H1 (cell line): ENCODE results near the gene C19orf67. TPM values are rescaled to one million over a fixed set of nuclear protein-coding genes. Genes with fewer than 3 reads are reported as not detected.
A peak's percentile ranks its signal among the peaks of the same experiment; 100 is the strongest.

ENCODE experiments used
- CTCF ChIA-PET: fragments of 300-600 bp; sonication (Branson Sonifier 250); formaldehyde crosslinking; loops from one replicate; lab custom pipeline; 2021; ENCODE audit not compliant: partially characterized antibody; lab: Charles Lee
- POLR2A ChIA-PET: fragments of 300-600 bp; sonication (Branson Sonifier 250); formaldehyde crosslinking; loops from one replicate; lab custom pipeline; 2021; ENCODE audit warnings: inconsistent platforms; ENCODE audit not compliant: partially characterized antibody; lab: Charles Lee
- DNase-seq, 2 experiments: peaks; one replicate each; pipeline versions ENCODE4 v3.0.0 to v3.0.0-alpha.2; 2010 to 2022; ENCODE audit warnings: low spot score in 2 of 2, low read depth in 1 of 2, mixed read lengths in 1 of 2
- FAIRE-seq: peaks from 2 replicates; lab custom pipeline; 2011; peaks lifted over from hg19 to GRCh38; lab: Jason Lieb, UNC
- H2AFZ ChIP-seq: 2 replicates; pipeline ENCODE4 v1.8.1; 2012; ENCODE audit warnings: low read length, inconsistent platforms
- H2AK5ac ChIP-seq: 2 replicates; pipeline ENCODE4 v1.6.1; 2013; ENCODE audit warnings: low read depth, low read length
- H2BK120ac ChIP-seq: replicated peaks from 2 replicates; pipeline ENCODE3; 2013; ENCODE audit warnings: low read depth, low read length, inconsistent platforms
- H2BK12ac ChIP-seq: 2 replicates; pipeline ENCODE4 v1.6.1; 2013; ENCODE audit warnings: low read depth, low read length
- H2BK15ac ChIP-seq: 2 replicates; pipeline ENCODE4 v1.6.1; 2013; ENCODE audit warnings: low read length
- H2BK20ac ChIP-seq: 2 replicates; pipeline ENCODE4 v1.6.1; 2013; ENCODE audit warnings: low read length
- H2BK5ac ChIP-seq: 2 replicates; pipeline ENCODE4 v1.6.1; 2013; ENCODE audit warnings: low read depth, low read length
- H3K14ac ChIP-seq: 2 replicates; pipeline ENCODE4 v1.6.1; 2013; ENCODE audit warnings: inconsistent platforms; ENCODE audit not compliant: insufficient read length
- H3K18ac ChIP-seq: 2 replicates; pipeline ENCODE4 v1.6.1; 2013; ENCODE audit warnings: low read length; ENCODE audit errors: extremely low read depth
- H3K23ac ChIP-seq: 2 replicates; pipeline ENCODE4 v1.6.1; 2013; ENCODE audit warnings: inconsistent platforms; ENCODE audit not compliant: insufficient read length
- H3K23me2 ChIP-seq: 2 replicates; pipeline ENCODE4 v1.6.1; 2013; ENCODE audit warnings: low read depth, low read length
- H3K27ac ChIP-seq: 2 replicates; pipeline ENCODE4 v1.6.1; 2011; ENCODE audit warnings: low read depth, low read length, inconsistent platforms
- H3K27me3 ChIP-seq, 4 experiments: replicated peaks in 1 of 4; 1 replicate in 1 of 4; 2 replicates in 3 of 4; pipeline versions ENCODE4 v1.6.1 to v1.8.1; 2011 to 2013; ENCODE audit warnings: low read length in 3 of 4, mild to moderate bottlenecking in 3 of 4, inconsistent platforms in 2 of 4, mixed read lengths in 2 of 4, moderate library complexity in 1 of 4; ENCODE audit not compliant: control insufficient read depth in 3 of 4, insufficient read depth in 3 of 4; ENCODE audit errors: extremely low read depth in 1 of 4
- H3K36me3 ChIP-seq, 4 experiments: 2 replicates each; pipeline versions ENCODE4 v1.6.1 to v1.8.1; 2011 to 2013; ENCODE audit warnings: mild to moderate bottlenecking in 4 of 4, low read length in 3 of 4, moderate library complexity in 2 of 4, control low read depth in 1 of 4, inconsistent platforms in 1 of 4; ENCODE audit not compliant: insufficient read depth in 4 of 4, control insufficient read depth in 2 of 4
- H3K4ac ChIP-seq: replicated peaks from 2 replicates; pipeline ENCODE3; 2013; ENCODE audit warnings: low read length, low read depth, mixed read lengths, inconsistent platforms; ENCODE audit not compliant: insufficient read length
- H3K4me1 ChIP-seq, 4 experiments: replicated peaks in 1 of 4; 1 replicate in 1 of 4; 2 replicates in 3 of 4; pipeline versions ENCODE4 v1.6.1 to v1.8.1; 2011 to 2013; ENCODE audit warnings: low read length in 3 of 4, inconsistent platforms in 2 of 4, mixed read lengths in 1 of 4; ENCODE audit not compliant: insufficient read depth in 4 of 4, control insufficient read depth in 3 of 4
- H3K4me2 ChIP-seq, 2 experiments: 2 replicates each; pipeline versions ENCODE4 v1.6.1 to v1.8.1; 2011 to 2013; ENCODE audit warnings: low read depth in 2 of 2, low read length in 2 of 2, control low read depth in 1 of 2, inconsistent platforms in 1 of 2, mild to moderate bottlenecking in 1 of 2; ENCODE audit not compliant: insufficient read depth in 1 of 2
- H3K4me3 ChIP-seq, 4 experiments: fragments of 200-600, 300-600 bp in 1 of 4; sonication (generic), shearing (Covaris generic), sonication (Bioruptor Twin) in 1 of 4; 2 replicates each; pipeline versions ENCODE4 v1.5.1 to v1.8.1; 2011 to 2016; ENCODE audit warnings: low read length in 4 of 4, low read depth in 3 of 4, control low read depth in 2 of 4, inconsistent platforms in 2 of 4, mild to moderate bottlenecking in 2 of 4, mixed read lengths in 1 of 4, moderate library complexity in 1 of 4; ENCODE audit not compliant: insufficient read depth in 2 of 4; ENCODE audit errors: extremely low read depth in 1 of 4
- H3K56ac ChIP-seq: replicated peaks from 2 replicates; pipeline ENCODE3; 2013; ENCODE audit warnings: low read depth, mild to moderate bottlenecking, mixed read lengths, low read length, inconsistent platforms; ENCODE audit not compliant: insufficient read length
- H3K79me1 ChIP-seq: 2 replicates; pipeline ENCODE4 v1.6.1; 2013; ENCODE audit warnings: low read depth, low read length, control low read depth
- H3K79me2 ChIP-seq, 2 experiments: 2 replicates each; pipeline versions ENCODE4 v1.6.1 to v1.8.1; 2012 to 2013; ENCODE audit warnings: low read length in 2 of 2, mild to moderate bottlenecking in 2 of 2, inconsistent platforms in 1 of 2; ENCODE audit not compliant: insufficient read depth in 2 of 2, control insufficient read depth in 1 of 2
- H3K9ac ChIP-seq, 4 experiments: replicated peaks in 1 of 4; 1 replicate in 1 of 4; 2 replicates in 3 of 4; pipeline versions ENCODE4 v1.6.1 to v1.8.1; 2011 to 2013; ENCODE audit warnings: low read depth in 3 of 4, low read length in 3 of 4, control low read depth in 2 of 4, mild to moderate bottlenecking in 2 of 4, moderate library complexity in 2 of 4, inconsistent platforms in 1 of 4; ENCODE audit errors: extremely low read depth in 1 of 4
- H3K9me3 ChIP-seq, 2 experiments: 2 replicates each; pipeline versions ENCODE4 v1.6.1 to v1.8.1; 2012 to 2013; ENCODE audit warnings: mild to moderate bottlenecking in 2 of 2, moderate library complexity in 2 of 2, control low read depth in 1 of 2, inconsistent platforms in 1 of 2, low read depth in 1 of 2, low read length in 1 of 2, mixed read lengths in 1 of 2; ENCODE audit not compliant: insufficient read depth in 2 of 2
- H4K20me1 ChIP-seq, 2 experiments: replicated peaks in 1 of 2; 2 replicates each; pipeline versions ENCODE3 to v1.8.1; 2011 to 2013; ENCODE audit warnings: inconsistent platforms in 2 of 2, low read length in 2 of 2, mild to moderate bottlenecking in 1 of 2; ENCODE audit not compliant: insufficient read depth in 2 of 2, control insufficient read depth in 1 of 2
- H4K5ac ChIP-seq: 2 replicates; pipeline ENCODE4 v1.6.1; 2013; ENCODE audit warnings: low read length, low read depth, mixed read lengths, inconsistent platforms; ENCODE audit not compliant: insufficient read length
- H4K8ac ChIP-seq: 2 replicates; pipeline ENCODE4 v1.8.0; 2013; ENCODE audit warnings: mild to moderate bottlenecking, moderate library complexity, low read length, inconsistent platforms; ENCODE audit not compliant: insufficient read depth; ENCODE audit errors: extremely low read depth
- H4K91ac ChIP-seq: replicated peaks from 2 replicates; pipeline ENCODE3; 2013; ENCODE audit warnings: low read length, mixed read lengths, inconsistent platforms; ENCODE audit not compliant: insufficient read length
- CTBP2 ChIP-seq: IDR thresholded peaks from 2 replicates; pipeline ENCODE4 v1.7.0; 2011; ENCODE audit warnings: borderline replicate concordance, mild to moderate bottlenecking, moderate library complexity, mixed read lengths, low read length; ENCODE audit not compliant: insufficient read depth, insufficient read length
- KDM1A ChIP-seq: fragments of 200-600, 300-600 bp; sonication (generic); IDR thresholded peaks from 2 replicates; pipeline ENCODE4 v1.7.1; 2016; ENCODE audit warnings: mild to moderate bottlenecking, low read length, borderline replicate concordance
- NANOG ChIP-seq: IDR thresholded peaks from 2 replicates; pipeline ENCODE4 v1.6.1; 2011; ENCODE audit warnings: low read length, low read depth, mild to moderate bottlenecking, inconsistent platforms; ENCODE audit not compliant: insufficient read depth, poor library complexity, severe bottlenecking
- RNF2 ChIP-seq: fragments of 200-900, 300-1000 bp; sonication (generic); IDR thresholded peaks from 2 replicates; pipeline ENCODE4 v1.7.1; 2016; ENCODE audit warnings: borderline replicate concordance, low read depth, mild to moderate bottlenecking, antibody characterized with exemption, low read length; ENCODE audit not compliant: poor library complexity, severe bottlenecking; ENCODE audit errors: missing control alignments
- SIRT6 ChIP-seq: IDR thresholded peaks from one replicate; pipeline ENCODE4 v1.7.1; 2012; ENCODE audit warnings: low read length, inconsistent platforms
- SIX5 ChIP-seq: IDR thresholded peaks from 2 replicates; pipeline ENCODE4 v1.6.1; 2011; ENCODE audit warnings: mild to moderate bottlenecking, low read depth, low read length
- ZNF274 ChIP-seq: IDR thresholded peaks from 2 replicates; pipeline ENCODE4 v1.7.0; 2012; ENCODE audit warnings: low read length, borderline replicate concordance; ENCODE audit errors: extremely low read depth
- WGBS, 2 experiments: shearing (Covaris generic) in 1 of 2; methylation state at CpG; one replicate each; pipeline versions ENCODE4 v1.1.6 to v1.1.7; 2013 to 2015; ENCODE audit warnings: low lambda C conversion rate in 2 of 2, mixed read lengths in 2 of 2, inconsistent platforms in 1 of 2, low coverage in 1 of 2, missing lambda C conversion rate in 1 of 2; ENCODE audit not compliant: insufficient replicate concordance in 2 of 2, insufficient coverage in 1 of 2, insufficient read length in 1 of 2; ENCODE audit errors: extremely low coverage in 1 of 2, missing lambda C conversion rate in 1 of 2; 5-methylcytosine and 5-hydroxymethylcytosine counted together
- polyA plus RNA-seq, 7 experiments: library from polyadenylated mRNA; depleted of rRNA in 3 of 7; stranded (reverse) in 5 of 7; unstranded in 2 of 7; fragments of >200 nt in 5 of 7; fragments of 200-250 nt in 2 of 7; gene quantifications; 1 replicate in 5 of 7; 2 replicates in 1 of 7; 4 replicates in 1 of 7; pipeline versions ENCODE4 v1.2.1 to v1.2.3, GENCODE V29; 2011 to 2013; ENCODE audit warnings: missing spikeins in 2 of 7, mixed read lengths in 2 of 7
- total RNA-seq: library from RNA; stranded (reverse); fragmentation: NEBNext Ultra II Directional; extraction: Animal tissue kit (Norgen Biotek cat#: 25700); gene quantifications from 2 replicates; pipeline ENCODE4 v1.2.1, GENCODE V29; 2021
- TF ChIP-seq, protein P1 (sequence below): IDR thresholded peaks from 2 replicates; pipeline ENCODE4 v1.6.1; 2012; ENCODE audit warnings: low read length, inconsistent platforms

C19orf67 gene
- total and polyA plus RNA-seq, 2 of the 8 experiments (the other 6 are each of a cell fraction or from before 2014, with no cell fraction given), result 0.12 TPM; not detected in 1

GRCh38 chr19:14058182-14059092, 27.1 kb downstream of the C19orf67 start:
- 45 to 100% methylated on average over 3 to 17 of the region's 17 CpGs for WGBS, 2 experiments
- no peak overlapping the region for H4K5ac ChIP-seq
- H3K4me2 ChIP-seq, result peak overlapping the region; percentile 61 to 77
- H3K9me3 ChIP-seq, result no peaks in the 10 kb centered on the region; a peak in 1 of 4 replicates
- peak overlapping the region; percentile 93 for H4K91ac ChIP-seq
- POLR2A ChIA-PET, result interaction anchor here (0.9 to 1.8 kb wide), 6 partner anchors 27 to 125 kb away, joined by 3 to 5 read pairs (median 4); partner anchors contain the start of gene IL27RA
- H2AFZ ChIP-seq, result no peak overlapping the region
- H3K23me2 ChIP-seq, result peaks cover 12% of the 10 kb centered on the region; the same call in 1 of the 2 replicates
- H3K23ac ChIP-seq, result no peak overlapping the region
- peaks cover 0 to 2% of the 10 kb centered on the region in 2 experiments for H4K20me1 ChIP-seq
- no peak overlapping the region for H2BK12ac ChIP-seq
- H3K56ac ChIP-seq, result peak overlapping the region; percentile 46
- FAIRE-seq, result no peak
- no peaks in the 10 kb centered on the region for H3K79me2 ChIP-seq
- peaks cover 5 to 19% (median 14%) of the 10 kb centered on the region in 4 experiments for H3K27me3 ChIP-seq
- no peak overlapping the region for H3K9ac ChIP-seq
- no peaks in the 10 kb centered on the region for H3K79me1 ChIP-seq
- H3K4ac ChIP-seq, result peak overlapping the region; percentile 67
- no peak for DNase-seq
- 0 out of 2 replicates have a peak overlapping the region, but pooled peaks have one; percentile 81 for H2BK15ac ChIP-seq
- no peak overlapping the region for H2BK120ac ChIP-seq
- H2BK5ac ChIP-seq, result no peak overlapping the region
- H3K36me3 ChIP-seq, result no peaks in the 10 kb centered on the region
- H3K27ac ChIP-seq, result no peak overlapping the region
- no peak overlapping the region; the same call in 1 of the 2 replicates for H3K18ac ChIP-seq
- no peak overlapping the region for H2BK20ac ChIP-seq
- H2AK5ac ChIP-seq, result no peak overlapping the region
- peak overlapping the region; percentile 14 to 82 (median 42); a peak in 6 of 8 replicates for H3K4me3 ChIP-seq
- H3K14ac ChIP-seq, result no peak overlapping the region
- peaks cover 0 to 10% (median 3%) of the 10 kb centered on the region in 4 experiments; a peak in 4 of 7 replicates for H3K4me1 ChIP-seq
- CTCF ChIA-PET, result interaction anchor here (0.5 to 7.3 kb wide), 46 partner anchors 10 to 616 kb away, joined by 3 to 103 read pairs (median 4); partner anchors contain the start of genes ASF1B, C19orf67, IL27RA and MISP3
- peak overlapping the region; percentile 15; the same call in 1 of the 2 replicates for H4K8ac ChIP-seq
- TF ChIP-seq CTBP2 (no peak), SIRT6 (no peak), KDM1A (no peak), NANOG (no peak), SIX5 (no peak), RNF2 (no peak), ZNF274 (no peak)
- TF ChIP-seq, protein P1, sequence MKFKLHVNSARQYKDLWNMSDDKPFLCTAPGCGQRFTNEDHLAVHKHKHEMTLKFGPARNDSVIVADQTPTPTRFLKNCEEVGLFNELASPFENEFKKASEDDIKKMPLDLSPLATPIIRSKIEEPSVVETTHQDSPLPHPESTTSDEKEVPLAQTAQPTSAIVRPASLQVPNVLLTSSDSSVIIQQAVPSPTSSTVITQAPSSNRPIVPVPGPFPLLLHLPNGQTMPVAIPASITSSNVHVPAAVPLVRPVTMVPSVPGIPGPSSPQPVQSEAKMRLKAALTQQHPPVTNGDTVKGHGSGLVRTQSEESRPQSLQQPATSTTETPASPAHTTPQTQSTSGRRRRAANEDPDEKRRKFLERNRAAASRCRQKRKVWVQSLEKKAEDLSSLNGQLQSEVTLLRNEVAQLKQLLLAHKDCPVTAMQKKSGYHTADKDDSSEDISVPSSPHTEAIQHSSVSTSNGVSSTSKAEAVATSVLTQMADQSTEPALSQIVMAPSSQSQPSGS, result no peak
